ENCODE measurements around the gene SMPD3. TPM values are rescaled to one million over a fixed set of nuclear protein-coding genes. Genes with fewer than 3 reads are reported as not detected.

The SMPD3 gene
- total RNA-seq, 4 donors from 2014 or later, result 0.20 to 3.3 (median 0.63) TPM

GRCh38 chr16:68436581-68436980 lies 11.7 kb downstream of the SMPD3 start:
- DNase-seq (ENCODE audit: low spot score in 2 of 2), result no peak
- Histone ChIP-seq H3K9me3 (peaks cover 0 to 9% (median 0%) of the 10 kb centered on the region in 4 donors), H3K27me3 (peaks cover 0 to 6% of the 10 kb centered on the region in 2 donors), H3K27ac (no peak overlapping the region), H3K4me3 (no peak overlapping the region), H3K4me1 (no peaks in the 10 kb centered on the region), H3K36me3 (no peaks in the 10 kb centered on the region)
- TF ChIP-seq EP300 (IDR thresholded peaks at IDR 0.05) (no peak), POLR2A (IDR thresholded peaks at IDR 0.05) (no peak)
- TF ChIP-seq, protein P1, sequence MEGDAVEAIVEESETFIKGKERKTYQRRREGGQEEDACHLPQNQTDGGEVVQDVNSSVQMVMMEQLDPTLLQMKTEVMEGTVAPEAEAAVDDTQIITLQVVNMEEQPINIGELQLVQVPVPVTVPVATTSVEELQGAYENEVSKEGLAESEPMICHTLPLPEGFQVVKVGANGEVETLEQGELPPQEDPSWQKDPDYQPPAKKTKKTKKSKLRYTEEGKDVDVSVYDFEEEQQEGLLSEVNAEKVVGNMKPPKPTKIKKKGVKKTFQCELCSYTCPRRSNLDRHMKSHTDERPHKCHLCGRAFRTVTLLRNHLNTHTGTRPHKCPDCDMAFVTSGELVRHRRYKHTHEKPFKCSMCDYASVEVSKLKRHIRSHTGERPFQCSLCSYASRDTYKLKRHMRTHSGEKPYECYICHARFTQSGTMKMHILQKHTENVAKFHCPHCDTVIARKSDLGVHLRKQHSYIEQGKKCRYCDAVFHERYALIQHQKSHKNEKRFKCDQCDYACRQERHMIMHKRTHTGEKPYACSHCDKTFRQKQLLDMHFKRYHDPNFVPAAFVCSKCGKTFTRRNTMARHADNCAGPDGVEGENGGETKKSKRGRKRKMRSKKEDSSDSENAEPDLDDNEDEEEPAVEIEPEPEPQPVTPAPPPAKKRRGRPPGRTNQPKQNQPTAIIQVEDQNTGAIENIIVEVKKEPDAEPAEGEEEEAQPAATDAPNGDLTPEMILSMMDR (IDR thresholded peaks at IDR 0.05), result no peak
- WGBS, 2 donors, result 83 to 86% methylated on average over 4 of the region's 4 CpGs

DNA sequence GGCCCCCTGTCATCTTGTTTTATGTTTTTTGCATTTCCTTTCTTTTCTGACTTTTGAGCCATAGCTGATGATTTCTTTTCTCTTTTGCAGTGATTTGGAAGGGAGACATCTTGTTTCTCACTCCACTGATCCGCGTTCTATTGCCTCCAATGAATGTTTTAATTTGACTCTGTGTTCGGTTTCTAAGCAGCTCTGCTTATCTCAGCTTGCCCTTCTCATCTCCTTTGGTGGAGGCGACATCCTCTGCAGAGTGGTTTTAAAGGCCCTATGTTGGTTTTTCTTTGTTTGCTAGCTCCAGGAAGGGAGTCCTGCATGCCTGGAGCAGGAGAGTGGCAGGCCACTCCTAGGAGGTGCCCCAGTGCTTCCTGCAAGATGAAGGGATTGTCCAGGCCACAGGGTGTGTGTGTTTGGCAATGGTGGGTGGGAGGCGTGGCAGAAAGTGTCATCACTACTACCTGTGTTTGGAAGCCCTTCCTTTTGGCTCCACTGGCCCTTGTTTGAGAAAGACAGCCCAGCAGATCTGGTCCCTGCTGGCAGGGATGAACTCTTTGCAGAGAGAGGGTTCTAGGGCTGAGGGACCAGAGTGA lies 13.6 kb downstream of the SMPD3 start:
- TF ChIP-seq, protein P1 (IDR thresholded peaks at IDR 0.05), result no peak
- TF ChIP-seq POLR2A (IDR thresholded peaks at IDR 0.05) (no peak), EP300 (IDR thresholded peaks at IDR 0.05) (no peak)
- Histone ChIP-seq H3K27me3 (no peaks in the 10 kb centered on the region), H3K4me3 (no peak overlapping the region), H3K9me3 (peaks cover 0 to 9% (median 0%) of the 10 kb centered on the region in 4 donors), H3K27ac (no peak overlapping the region), H3K4me1 (no peaks in the 10 kb centered on the region), H3K36me3 (no peaks in the 10 kb centered on the region)
- DNase-seq (ENCODE audit: low spot score in 2 of 2), result no peak
- 56% methylated on average over 5 of the region's 5 CpGs for WGBS, 2 donors

DNA sequence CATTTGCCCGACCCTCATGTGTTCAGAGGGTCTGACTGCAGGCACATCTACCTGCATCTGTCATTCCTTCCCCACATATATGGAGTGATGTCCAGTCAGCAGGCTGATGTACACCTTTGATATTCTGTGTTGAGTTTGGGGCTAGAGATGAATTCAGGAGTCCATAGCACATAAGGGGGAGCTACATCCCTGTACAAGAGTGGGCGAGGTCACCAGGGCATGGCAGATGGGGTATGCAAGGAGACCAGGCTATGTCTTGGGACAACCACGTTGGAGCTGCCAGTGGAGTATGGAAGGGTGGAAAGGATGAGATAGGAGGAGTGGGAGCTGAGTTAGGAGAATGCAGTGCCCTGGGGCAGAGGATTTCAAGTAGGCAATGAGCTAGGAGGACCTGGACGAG lies 15.0 kb downstream of the SMPD3 start:
- Histone ChIP-seq H3K27ac (no peak overlapping the region), H3K27me3 (no peaks in the 10 kb centered on the region), H3K36me3 (no peaks in the 10 kb centered on the region), H3K4me3 (no peak overlapping the region), H3K4me1 (no peaks in the 10 kb centered on the region), H3K9me3 (peaks cover 0 to 9% (median 0%) of the 10 kb centered on the region in 4 donors)
- WGBS, 2 donors, result 68 to 74% methylated on average over 4 of the region's 4 CpGs
- DNase-seq (ENCODE audit: low spot score in 2 of 2), result no peak
- TF ChIP-seq EP300 (IDR thresholded peaks at IDR 0.05) (no peak), POLR2A (IDR thresholded peaks at IDR 0.05) (no peak)
- TF ChIP-seq, protein P1 (IDR thresholded peaks at IDR 0.05), result no peak

DNA sequence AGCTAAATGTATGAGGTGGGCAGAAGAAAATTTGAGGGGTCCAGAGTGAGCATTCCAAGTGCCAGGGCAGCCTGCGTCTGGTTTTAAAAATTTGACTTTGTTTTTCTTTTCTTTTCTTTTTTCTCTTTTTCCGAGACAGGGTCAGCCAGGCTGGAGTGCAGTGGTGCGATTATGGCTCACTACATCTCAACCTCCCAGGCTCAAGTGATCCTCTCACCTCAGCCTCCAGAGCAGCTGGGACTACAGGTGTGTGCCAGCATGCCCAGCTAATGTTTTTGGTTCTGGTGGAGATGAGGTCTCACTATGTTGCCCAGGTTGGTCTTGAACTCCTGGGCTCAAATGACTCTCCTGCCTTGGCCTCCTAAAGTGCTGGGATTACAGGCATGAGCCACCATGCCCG lies 15.6 kb downstream of the SMPD3 start:
- H3K27ac ChIP-seq, result no peak overlapping the region
- no peak for DNase-seq (ENCODE audit: low spot score in 2 of 2)
- H3K27me3 ChIP-seq, result no peaks in the 10 kb centered on the region
- H3K9me3 ChIP-seq, result peaks cover 0 to 9% (median 0%) of the 10 kb centered on the region in 4 donors
- H3K4me1 ChIP-seq, result no peaks in the 10 kb centered on the region
- no peak overlapping the region for H3K4me3 ChIP-seq
- H3K36me3 ChIP-seq, result no peaks in the 10 kb centered on the region
- 80 to 82% methylated on average over 4 of the region's 4 CpGs for WGBS, 2 donors
- TF ChIP-seq POLR2A (IDR thresholded peaks at IDR 0.05) (no peak), EP300 (IDR thresholded peaks at IDR 0.05) (no peak)
- TF ChIP-seq, protein P1 (IDR thresholded peaks at IDR 0.05), result no peak

GRCh38 chr16:68429076-68429854 lies 19.0 kb downstream of the SMPD3 start:
- Histone ChIP-seq H3K4me1 (no peaks in the 10 kb centered on the region), H3K27ac (no peak overlapping the region), H3K27me3 (no peaks in the 10 kb centered on the region), H3K36me3 (no peaks in the 10 kb centered on the region), H3K9me3 (no peaks in the 10 kb centered on the region), H3K4me3 (no peak overlapping the region)
- no peak for TF ChIP-seq EP300 (IDR thresholded peaks at IDR 0.05)
- TF ChIP-seq POLR2A (IDR thresholded peaks at IDR 0.05), result no peak
- TF ChIP-seq, protein P1 (IDR thresholded peaks at IDR 0.05), result no peak
- no peak for DNase-seq (ENCODE audit: low spot score in 2 of 2)
- 65 to 72% methylated on average over 3 to 4 of the region's 4 CpGs for whole genome bisulfite sequencing, 2 donors
